Activated gamma-delta T cell treated with Interleukin-2 at 50 U/mL for 16 hours (primary cell): ENCODE data around the gene TEKT5.
"Not testable (repeated sequence)": the region's sequence is repeated elsewhere in the genome, so short reads cannot be mapped to it uniquely, and the experiment has no call there.

Source experiments
- DNase-seq: peaks from one replicate; pipeline ENCODE4 v3.0.0-alpha.2; 2020

The TEKT5 gene

DNA sequence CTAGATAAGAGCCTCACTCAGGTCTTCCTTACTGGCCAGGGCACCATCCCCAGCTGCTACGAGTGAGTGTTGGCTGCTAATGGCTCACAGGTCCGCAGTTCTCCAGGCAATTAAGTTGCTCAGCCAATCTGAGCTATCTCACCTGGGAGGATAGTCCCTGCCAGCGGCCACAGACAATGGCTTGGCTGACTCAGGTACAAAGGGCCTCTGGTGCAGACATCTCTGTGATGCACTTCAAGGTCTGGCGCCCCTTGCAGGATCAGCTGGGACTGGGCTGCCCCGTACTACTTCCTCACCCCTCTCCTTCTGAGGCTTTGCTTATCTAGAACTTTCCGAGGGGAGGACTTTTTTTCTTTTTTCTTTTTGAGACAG, 65.2 kb downstream of the TEKT5 start:
- DNase-seq: no peak

GRCh38 chr16:10625595-10626357, 69.0 kb downstream of the TEKT5 start:
- no peak for DNase-seq

DNA sequence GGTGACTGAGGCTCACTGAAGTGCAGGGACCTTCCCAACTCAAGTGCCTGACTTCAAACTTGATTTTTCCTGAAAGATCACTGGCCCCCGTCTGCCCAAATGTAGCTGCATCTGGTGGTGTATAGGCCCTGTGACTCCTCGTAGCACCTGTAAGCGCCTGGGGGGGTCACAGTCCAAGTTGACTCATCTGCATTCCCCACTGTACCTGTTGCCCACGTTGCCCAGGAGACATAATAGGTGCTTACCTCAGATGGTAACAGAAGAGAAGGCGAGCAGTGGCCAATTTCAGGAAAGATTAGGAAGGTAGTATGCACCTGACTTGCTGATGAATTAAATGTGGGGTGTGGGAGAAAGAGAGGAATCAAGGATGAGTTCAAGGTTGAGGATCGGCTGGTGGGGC, 70.2 kb downstream of the TEKT5 start:
- DNase-seq: no peak

DNA sequence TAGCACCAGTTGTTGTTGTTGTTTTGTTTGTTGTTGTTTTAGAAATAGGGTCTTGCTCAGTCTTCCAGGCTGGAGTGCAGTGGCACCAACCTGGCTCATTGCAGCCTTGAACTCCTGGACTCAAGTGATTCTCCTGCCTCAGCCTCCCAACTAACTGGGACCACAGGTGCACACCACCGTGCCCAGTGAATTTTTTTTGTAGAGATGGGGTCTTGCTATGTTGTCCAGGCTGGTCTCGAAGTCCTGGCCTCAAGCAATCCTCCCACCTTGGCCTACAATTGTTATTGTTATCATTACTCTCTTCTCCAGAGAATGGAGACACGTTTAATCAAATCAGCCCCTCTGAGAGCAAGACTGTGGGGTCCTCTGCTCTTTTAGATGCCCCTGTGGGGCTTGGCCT, 71.7 kb downstream of the TEKT5 start:
- no peak for DNase-seq

DNA sequence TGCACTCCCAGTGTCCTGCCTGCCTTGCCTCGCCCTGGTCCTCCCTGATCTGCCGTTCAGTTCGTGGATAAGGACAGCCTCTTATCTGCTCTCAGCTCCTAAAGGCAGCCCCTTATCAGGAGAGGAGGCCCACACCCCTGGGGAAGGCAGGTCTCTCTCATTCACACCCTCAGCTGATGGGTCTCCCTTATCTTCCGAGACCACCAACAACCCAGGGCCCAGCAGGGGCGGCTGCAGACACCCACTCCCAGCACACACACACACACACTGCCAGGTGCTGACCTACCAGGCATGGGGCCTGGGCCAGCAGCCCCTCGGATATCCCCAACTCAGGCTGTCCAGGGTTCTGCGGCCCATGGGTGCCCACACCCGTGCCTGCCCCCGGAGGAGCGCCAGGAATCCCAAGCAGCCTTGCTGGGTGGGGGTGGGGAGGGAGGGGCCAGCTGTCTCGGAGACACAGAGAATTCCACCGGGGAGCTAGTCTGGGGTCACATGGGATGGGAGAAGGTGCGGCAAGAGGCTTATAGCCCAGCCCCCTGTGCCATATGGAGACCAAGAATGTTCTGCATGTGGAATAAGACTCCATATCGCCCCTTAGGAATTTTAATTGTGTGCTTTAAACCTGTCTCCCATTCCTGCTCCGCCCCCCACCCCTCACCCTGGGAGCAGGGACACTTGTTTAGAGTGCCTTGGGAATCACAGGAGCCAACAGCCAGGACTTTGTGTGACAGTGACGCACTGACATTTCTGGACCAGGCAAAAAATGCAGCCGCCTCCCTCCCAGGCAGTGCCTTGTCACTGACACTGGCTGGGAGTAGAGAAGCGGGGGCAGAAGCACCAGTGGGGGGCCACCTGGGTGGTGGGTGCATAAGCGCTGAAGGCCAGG, 72.5 kb downstream of the TEKT5 start:
- no peak for DNase-seq

GRCh38 chr16:10621216-10621949, 73.3 kb downstream of the TEKT5 start:
- DNase-seq: not testable (repeated sequence)

GRCh38 chr16:10620120-10620519, 74.6 kb downstream of the TEKT5 start:
- DNase-seq: no peak

DNA sequence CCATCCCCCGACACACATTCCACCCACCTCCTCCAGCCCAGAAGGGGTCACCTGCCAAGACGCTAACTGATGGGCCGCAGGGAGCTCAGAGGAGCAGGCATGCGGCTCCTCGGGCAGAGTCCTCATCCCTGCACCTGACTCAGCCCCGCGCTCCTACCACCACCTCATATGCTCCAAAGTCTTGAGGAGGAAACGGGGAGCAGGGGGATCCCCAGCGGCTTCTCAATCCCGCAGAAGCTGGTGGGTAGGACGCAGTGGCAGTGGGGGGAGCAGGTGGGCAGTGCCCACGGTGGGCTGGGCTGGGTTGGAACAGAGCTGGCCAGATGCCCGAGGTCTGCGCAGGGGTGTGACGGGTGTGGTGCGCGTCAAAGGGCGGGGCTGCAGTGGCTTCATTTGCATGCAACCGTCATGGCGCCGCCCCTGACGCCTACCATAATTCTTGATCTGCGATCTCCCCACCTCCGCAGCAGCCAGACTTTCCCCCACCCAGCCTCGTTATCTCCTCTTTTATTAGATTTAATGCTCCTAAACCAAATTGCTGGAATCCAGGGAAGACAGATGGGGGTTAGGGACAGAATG, 75.4 kb downstream of the TEKT5 start:
- DNase-seq: no peak

- no peak for DNase-seq
Measured at GRCh38 chr16:10618710-10619209, 76.0 kb downstream of the TEKT5 start.

GRCh38 chr16:10617662-10618420, 76.9 kb downstream of the TEKT5 start:
- DNase-seq: no peak

DNA sequence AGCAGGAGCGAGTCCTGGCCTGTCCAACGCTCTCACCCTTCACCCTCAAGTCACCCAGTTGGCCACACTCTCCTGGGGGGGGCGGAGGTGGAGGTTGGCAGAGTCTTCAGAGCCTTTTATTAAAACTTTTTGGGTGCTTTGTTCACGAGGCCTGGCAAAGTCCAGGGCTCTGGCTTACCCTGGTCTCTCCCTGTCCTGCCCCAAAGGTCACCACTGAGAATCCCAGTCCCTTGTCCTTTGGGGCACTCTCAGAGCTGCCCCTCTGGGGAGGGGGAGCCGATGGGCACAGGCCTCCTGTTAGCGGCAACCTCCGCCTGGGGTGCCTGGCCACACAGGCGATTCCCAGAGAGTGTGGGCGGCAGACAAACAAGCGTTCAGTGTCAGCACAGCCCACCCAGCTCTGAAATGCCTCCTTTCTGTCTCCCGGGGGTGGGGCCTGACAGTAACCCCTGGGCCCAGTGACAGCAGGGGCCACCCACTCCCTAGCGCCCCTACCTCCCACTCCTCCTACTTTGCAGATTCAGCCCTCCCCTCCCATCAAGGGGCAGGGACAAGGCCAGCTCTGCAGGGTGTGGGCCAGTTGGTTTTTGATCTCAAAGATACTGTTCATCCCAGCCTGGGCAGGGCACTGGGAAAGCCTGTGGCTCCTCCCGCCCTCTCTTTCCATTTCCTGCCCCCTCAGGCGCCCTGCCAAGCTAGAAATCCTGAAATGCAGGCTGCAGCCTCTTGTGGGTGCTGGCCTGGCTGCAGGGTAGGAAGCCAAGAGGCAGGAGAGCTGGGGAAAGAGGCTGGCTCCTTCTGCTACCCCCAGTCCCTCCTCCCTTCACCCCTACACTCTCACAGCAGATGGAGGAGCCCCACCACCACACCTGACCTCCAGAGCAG, 77.7 kb downstream of the TEKT5 start:
- no peak for DNase-seq

- no peak for DNase-seq
Measured at GRCh38 chr16:10616419-10616755, 78.3 kb downstream of the TEKT5 start.

DNA sequence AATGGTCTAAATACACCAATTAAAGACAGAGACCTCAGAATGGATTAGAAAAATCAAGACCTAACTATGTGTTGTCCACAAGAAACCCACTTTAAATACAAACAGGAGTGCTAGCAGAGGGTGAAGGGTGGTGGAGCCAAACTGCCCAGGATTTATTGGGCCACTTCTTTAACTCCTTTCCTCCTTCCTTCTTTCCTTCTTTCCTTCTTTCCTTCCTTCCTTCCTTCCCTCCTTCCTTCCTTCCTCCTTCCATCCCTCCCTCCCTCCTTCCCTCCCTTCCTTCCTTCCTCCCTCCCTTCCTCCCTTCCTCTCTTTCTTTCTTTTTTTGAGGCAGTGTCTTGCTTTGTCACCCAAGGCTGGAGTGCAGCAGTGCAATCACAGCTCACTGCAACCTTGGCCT, 80.0 kb downstream of the TEKT5 start:
- DNase-seq: no peak

DNA sequence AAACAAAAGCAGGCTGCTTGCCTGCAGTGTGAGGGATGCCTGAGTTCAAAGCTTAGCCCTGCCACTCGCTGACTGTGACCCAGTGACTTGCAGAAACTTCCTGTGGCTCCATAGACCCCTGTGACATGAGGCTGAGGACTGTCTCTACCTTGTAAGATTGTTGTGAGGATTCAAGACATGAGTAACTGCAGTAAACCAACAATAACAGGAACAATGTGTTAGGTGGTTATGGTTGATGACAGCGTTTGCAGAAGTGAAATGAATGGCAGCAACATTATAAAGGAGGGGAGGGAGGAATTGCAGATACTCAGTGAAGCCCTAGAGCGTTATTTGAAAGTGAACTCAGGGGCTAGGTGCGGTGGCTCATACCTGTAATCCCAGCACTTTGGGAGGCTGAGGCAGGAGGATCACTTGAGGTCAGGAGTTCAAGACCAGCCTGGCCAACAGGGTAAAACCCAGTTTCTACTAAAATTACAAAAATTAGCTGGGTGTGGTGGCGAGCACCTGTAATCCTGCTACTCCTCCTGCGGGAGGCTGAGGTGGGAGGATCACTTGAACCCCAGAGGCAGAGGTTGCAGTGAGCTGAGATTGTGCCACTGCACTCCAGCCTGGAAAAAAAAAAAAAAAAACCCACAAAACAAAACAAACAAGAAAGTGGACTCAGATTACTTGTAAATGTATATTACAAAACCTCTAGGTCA, 80.8 kb downstream of the TEKT5 start:
- DNase-seq: no peak

GRCh38 chr16:10612649-10613179, 82.0 kb downstream of the TEKT5 start:
- DNase-seq: no peak

DNA sequence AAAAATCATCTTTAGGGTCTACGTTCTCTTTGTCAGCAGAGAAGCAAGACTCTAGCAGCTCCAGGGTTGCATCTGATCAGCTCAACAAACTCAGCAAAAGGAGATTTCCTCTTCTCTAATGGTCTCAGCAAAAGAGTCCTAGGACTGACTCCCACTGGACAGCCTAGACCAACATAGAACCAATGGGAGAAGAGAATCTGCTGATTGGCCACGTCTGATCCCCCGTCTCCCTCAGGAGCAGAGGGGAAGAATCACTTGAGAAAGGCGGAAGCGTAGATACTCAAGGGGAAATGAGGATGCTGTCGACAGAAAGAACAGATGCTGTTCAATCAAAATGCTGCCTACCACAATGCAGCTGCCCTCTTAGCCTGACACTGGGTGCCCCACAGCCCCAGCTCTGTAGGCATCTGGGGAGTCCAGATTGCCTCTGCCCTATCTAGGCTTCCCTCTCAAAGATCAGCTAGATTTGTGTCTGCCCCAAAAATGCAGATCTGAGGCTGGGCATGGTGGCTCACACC, 82.8 kb downstream of the TEKT5 start:
- DNase-seq: no peak

DNA sequence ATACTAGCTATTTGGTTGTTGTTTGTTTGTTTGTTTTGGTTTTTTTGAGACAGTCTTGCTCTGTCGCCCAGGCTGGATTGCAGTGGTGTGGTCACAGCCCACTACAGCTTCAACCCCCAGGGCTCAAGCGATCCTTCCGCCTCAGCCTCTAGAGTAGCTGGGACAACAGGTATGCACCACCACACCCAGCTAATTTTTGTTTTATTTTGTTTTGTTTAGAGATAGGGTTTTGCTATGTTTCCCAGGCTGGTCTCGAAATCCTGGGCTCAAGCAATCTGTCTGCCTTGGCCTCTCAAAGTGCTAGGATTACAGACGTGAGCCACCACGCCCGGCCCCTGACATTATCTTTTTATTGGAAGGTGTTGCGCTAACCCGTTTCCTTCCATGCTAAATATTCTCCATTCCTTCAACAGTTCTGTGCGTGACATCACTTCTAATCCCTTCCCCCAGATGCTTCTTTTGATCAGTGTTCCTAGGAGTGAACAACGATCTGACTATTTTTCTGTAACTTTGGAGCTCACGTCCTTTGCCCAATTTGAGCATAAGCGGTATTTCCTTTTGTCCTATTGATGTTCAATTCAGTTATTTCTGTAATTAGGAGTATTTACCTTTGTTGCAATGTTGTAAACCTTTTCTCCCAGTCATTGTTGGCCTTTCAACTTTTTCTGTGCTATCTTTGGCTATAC, 84.1 kb downstream of the TEKT5 start:
- DNase-seq: no peak

DNA sequence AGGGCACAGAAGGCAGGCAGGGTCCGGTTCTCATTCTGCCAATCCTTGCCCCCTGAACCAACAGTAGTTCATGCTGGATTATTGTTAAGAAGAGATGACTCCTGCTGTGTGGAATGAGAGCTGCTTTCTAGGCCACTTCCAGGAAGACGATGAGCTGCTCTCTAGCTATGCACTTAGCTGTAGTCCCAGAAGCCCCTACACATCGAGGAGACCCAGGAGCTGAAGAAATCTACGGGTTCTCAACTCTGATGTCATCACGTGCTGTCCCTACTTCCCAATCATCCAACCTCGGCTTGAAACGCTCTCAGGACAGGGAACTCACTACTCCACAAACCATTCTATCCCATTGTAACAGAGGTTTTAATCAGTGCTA, 85.3 kb downstream of the TEKT5 start:
- no peak for DNase-seq

DNA sequence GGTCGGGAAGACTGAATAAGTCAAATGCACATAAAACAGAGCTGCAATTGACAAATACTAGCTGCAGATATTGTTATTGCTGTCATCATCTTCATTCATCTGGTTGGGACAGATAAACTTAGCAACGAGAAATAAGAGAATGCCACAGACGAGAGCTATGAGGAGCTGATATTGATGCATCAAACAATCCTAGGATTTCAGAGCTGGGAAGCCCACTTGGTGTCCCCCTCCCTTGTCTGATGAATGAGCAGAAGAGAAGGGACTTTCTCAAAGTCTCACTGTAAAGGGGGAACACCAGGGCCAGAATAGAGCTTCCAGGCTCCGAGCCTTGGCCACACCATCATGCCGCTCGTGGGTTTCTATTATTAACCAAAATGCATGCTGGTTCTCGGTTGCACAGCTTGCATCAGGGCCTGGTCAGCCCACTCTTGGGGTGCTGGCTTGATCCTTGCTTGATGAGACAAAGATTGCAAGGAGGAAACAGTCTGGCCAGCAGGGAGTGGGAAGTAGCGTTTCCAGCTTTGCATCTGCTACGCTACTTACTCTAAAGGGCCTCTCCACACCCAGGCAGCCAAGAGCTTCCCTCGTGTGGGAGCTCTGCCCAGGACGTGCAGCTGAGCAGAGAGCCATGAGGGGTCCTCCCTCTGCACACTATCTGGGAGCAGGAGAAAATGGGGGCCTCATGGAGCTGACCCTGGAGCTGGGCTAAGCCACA, 85.9 kb downstream of the TEKT5 start:
- DNase-seq: no peak
